ENCODE data around the gene MCRIP2.

MCRIP2 gene

DNA sequence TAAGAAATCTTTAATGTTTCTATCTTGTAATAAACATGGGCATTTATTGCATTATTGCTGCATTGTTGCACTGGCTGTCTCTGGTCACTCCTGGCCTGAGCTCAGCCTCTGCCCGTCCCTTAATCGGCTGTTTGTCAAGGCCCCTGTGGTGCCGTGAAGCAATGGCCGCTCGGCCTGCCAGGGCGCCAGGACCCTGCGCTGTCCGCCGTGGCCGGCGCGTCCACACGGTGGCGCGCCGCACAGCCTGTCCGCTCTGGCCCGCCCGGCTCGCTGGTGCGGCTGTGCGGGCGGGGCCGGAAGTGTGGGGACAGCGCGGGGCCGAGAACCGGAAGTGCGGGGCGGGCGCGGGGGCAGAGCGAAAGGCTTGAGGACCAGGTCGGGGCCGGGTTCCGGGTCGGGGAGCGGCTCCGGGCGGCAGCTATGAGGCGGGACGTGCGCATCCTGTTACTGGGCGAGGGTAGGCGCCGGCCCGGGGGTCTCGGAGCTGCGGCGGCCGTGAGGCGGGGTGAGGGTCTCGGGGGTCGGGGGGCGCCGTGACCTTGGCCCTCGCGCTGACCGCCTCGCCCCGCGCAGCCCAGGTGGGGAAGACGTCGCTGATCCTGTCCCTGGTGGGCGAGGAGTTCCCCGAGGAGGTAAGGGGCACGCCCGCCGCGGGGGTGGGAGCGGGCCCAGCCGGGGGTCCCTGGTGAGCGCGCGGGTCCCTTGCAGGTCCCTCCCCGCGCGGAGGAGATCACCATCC lies 26.3 kb downstream of the MCRIP2 start, which contains the start of gene RHOT2:
TSS of gene RHOT2 (plus strand) at position 353 of the 739 bp plus-strand sequence. CDS start at position 421, 68 bp downstream.
- ChIA-PET POLR2A (interaction anchor here (1.1 kb wide), 1 partner anchor 13 kb away, joined by 4 read pairs; the partner anchor contains the start of gene STUB1), CTCF (interaction anchor here (0.6 to 5.5 kb wide), 9 partner anchors 8 to 47 kb away, joined by 3 to 28 read pairs (median 3); partner anchors contain the start of genes METRN, STUB1 and WDR90)
- peak; percentile 98 for TF ChIP-seq CTCF (IDR thresholded peaks at IDR 0.05; ENCODE audit: control extremely low read depth, extremely low read depth, low read depth, missing control alignments)
- peak; percentile 94 for DNase-seq (ENCODE audit: extremely low spot score)

- no peak for DNase-seq (ENCODE audit: extremely low spot score)
- ChIA-PET POLR2A (interaction anchor here (1.0 kb wide), 1 partner anchor 11 kb away, joined by 3 read pairs; no protein-coding TSS in a partner anchor), CTCF (interaction anchor here (1.3 to 5.5 kb wide), 4 partner anchors 10 to 18 kb away, joined by 3 to 28 read pairs (median 8); partner anchors contain the start of genes STUB1 and WDR90)
- TF ChIP-seq CTCF (IDR thresholded peaks at IDR 0.05; ENCODE audit: control extremely low read depth, extremely low read depth, low read depth, missing control alignments), result no peak
Observed at GRCh38 chr16:668519-669171, 27.0 kb downstream of the MCRIP2 start.

DNA sequence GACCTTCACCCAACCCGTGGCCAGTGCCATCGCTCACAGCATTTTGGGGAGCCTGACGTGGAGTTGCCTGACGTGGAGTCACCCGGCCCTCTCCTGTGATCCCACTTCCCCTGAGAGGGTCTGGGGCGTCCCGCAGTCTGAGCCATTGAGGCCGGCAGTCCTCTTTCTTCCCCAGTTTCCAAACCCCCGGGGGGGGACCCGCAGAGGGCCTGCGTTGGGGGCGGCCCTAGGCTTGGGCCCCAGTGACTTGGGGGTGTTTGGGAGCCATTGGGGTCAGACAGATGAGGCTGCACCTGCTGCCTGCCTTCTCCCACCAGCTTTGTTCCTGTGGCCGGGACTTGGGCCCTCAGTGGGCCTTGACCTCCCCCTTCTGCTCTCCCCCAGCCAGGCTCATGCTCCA lies 28.0 kb downstream of the MCRIP2 start:
- POLR2A ChIA-PET, result no interaction called here
- no peak for TF ChIP-seq CTCF (IDR thresholded peaks at IDR 0.05; ENCODE audit: control extremely low read depth, extremely low read depth, low read depth, missing control alignments)
- no peak for DNase-seq (ENCODE audit: extremely low spot score)
- CTCF ChIA-PET, result interaction anchor here (2.0 to 5.5 kb wide), 2 partner anchors 10 to 22 kb away, joined by 5 to 28 read pairs; partner anchors contain the start of gene STUB1

DNA sequence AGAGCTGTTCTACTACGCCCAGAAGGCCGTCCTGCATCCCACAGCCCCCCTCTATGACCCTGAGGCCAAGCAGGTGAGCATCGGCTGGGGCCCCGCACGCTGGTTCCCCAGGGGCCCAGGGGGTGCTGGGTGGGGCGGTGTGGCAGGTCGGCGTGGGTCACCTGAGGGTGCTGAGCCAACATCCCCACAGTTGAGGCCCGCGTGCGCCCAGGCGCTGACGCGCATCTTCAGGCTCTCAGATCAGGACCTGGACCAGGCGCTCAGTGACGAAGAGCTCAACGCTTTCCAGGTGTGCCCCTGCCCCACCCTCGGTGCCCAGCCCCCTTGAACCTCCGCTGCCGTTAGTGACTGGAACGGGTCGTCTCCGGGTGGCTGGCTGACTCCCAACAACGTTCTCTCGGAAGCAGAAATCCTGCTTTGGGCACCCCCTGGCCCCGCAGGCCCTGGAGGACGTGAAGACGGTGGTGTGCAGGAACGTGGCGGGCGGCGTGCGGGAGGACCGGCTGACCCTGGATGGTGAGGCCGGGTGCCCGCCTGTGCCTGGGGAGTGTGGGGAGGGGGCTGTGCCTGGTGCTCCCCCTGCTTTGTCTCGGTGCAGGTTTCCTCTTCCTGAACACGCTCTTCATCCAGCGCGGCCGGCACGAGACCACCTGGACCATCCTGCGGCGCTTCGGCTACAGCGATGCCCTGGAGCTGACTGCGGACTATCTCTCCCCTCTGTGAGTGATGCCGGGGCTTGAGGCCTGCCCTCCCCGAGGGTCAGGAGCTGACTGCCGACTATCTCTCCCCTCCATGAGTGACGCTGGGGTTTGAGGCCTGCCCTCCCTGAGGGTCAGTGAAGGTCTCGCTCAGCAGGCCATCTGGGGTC lies 29.1 kb downstream of the MCRIP2 start:
- DNase-seq (ENCODE audit: extremely low spot score), result no peak
- TF ChIP-seq CTCF (IDR thresholded peaks at IDR 0.05; ENCODE audit: control extremely low read depth, extremely low read depth, low read depth, missing control alignments), result no peak
- ChIA-PET CTCF (interaction anchor here (2.0 to 5.5 kb wide), 2 partner anchors 9 to 23 kb away, joined by 5 to 28 read pairs; partner anchors contain the start of gene STUB1), POLR2A (interaction anchor here (0.6 kb wide), 1 partner anchor 1107 kb away, joined by 3 read pairs; no protein-coding TSS in a partner anchor)

DNA sequence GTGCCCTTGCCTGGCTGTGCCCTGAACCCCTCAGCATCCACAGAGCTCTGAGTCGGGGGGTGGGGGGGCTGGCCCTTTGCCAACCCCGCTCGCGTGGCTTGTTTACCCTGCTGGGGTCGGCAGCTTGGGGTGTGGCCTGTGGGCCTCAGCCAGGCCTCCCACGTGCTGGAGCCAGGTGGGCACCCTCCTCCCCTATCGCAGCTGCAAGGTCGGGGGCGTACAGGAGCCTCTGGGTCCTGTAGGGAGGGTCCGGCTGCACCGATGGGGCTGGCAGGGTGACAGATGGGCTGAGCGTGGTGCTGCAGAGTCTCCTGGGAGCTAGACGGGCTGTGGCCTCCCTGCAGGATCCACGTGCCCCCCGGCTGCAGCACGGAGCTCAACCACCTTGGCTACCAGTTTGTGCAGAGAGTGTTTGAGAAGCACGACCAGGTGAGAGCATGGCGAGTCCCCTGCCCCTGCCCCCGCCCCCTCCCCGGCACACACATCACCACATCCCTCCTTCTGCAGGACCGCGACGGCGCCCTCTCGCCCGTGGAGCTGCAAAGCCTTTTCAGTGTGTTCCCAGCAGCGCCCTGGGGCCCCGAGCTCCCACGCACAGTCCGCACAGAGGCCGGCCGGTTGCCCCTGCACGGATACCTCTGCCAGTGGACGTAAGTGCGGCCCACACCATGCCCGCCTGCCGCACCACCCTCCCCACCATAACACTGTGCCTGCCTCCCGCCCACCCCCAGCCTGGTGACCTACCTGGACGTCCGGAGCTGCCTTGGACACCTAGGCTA lies 29.9 kb downstream of the MCRIP2 start:
- no peak for DNase-seq (ENCODE audit: extremely low spot score)
- no peak for TF ChIP-seq CTCF (IDR thresholded peaks at IDR 0.05; ENCODE audit: control extremely low read depth, extremely low read depth, low read depth, missing control alignments)
- CTCF ChIA-PET, result no interaction called here
- POLR2A ChIA-PET, result interaction anchor here (0.6 kb wide), 2 partner anchors 42 to 1106 kb away, joined by 3 to 6 read pairs; no protein-coding TSS in a partner anchor
